CD14-positive monocyte (primary cell): ENCODE measurements around the gene IL1RAPL1. TPM values are rescaled to one million over a fixed set of nuclear protein-coding genes. Genes with fewer than 3 reads are reported as not detected.

Experiments used
- DNase-seq, 3 donors: peaks; one replicate each; pipeline ENCODE4 v3.0.0-alpha.2; 2011 to 2022
- H2AFZ ChIP-seq: 2 replicates; pipeline ENCODE4 v1.6.0; 2012; ENCODE audit warnings: mild to moderate bottlenecking, low read depth, low read length, inconsistent platforms; ENCODE audit not compliant: insufficient read depth, poor library complexity, severe bottlenecking
- H3K27ac ChIP-seq, 2 donors: 1 replicate in 1 of 2; 2 replicates in 1 of 2; pipeline ENCODE4 v1.5.1; 2012 to 2013; ENCODE audit warnings: low read length in 2 of 2, control low read depth in 1 of 2, inconsistent platforms in 1 of 2, low read depth in 1 of 2, mild to moderate bottlenecking in 1 of 2
- H3K27me3 ChIP-seq, 2 donors: one replicate each; pipeline versions ENCODE4 v1.6.0 to v1.6.1; 2011 to 2013; ENCODE audit warnings: low read length in 2 of 2; ENCODE audit not compliant: control insufficient read depth in 2 of 2, insufficient read depth in 2 of 2
- H3K36me3 ChIP-seq, 2 donors: replicated peaks in 1 of 2; 1 replicate in 1 of 2; 2 replicates in 1 of 2; pipeline versions ENCODE4 v1.5.1 to v1.6.1; 2012 to 2013; ENCODE audit warnings: low read length in 2 of 2, control low read depth in 1 of 2, inconsistent platforms in 1 of 2, mild to moderate bottlenecking in 1 of 2; ENCODE audit not compliant: insufficient read depth in 2 of 2, control insufficient read depth in 1 of 2
- H3K4me1 ChIP-seq, 2 donors: 1 replicate in 1 of 2; 2 replicates in 1 of 2; pipeline versions ENCODE4 v1.5.1 to v1.6.1; 2012 to 2013; ENCODE audit warnings: low read length in 2 of 2, control low read depth in 1 of 2, inconsistent platforms in 1 of 2, mild to moderate bottlenecking in 1 of 2, moderate library complexity in 1 of 2; ENCODE audit not compliant: insufficient read depth in 2 of 2, control insufficient read depth in 1 of 2
- H3K4me2 ChIP-seq: replicated peaks from 2 replicates; pipeline ENCODE3; 2012; ENCODE audit warnings: low read length, moderate library complexity, mild to moderate bottlenecking; ENCODE audit not compliant: poor library complexity, severe bottlenecking; ENCODE audit errors: extremely low read depth
- H3K4me3 ChIP-seq, 3 experiments: fragments of 200-600 bp in 1 of 3; sonication (generic) in 1 of 3; replicated peaks in 1 of 3; 1 replicate in 2 of 3; 2 replicates in 1 of 3; pipeline ENCODE4 v1.5.1; 2011 to 2013; ENCODE audit warnings: low read length in 3 of 3, mild to moderate bottlenecking in 3 of 3, control low read depth in 2 of 3, low read depth in 2 of 3, inconsistent platforms in 1 of 3, moderate library complexity in 1 of 3
- H3K79me2 ChIP-seq: 2 replicates; pipeline ENCODE4 v1.6.0; 2012; ENCODE audit warnings: mild to moderate bottlenecking, control low read depth, inconsistent platforms, low read length, moderate library complexity; ENCODE audit not compliant: insufficient read depth
- H3K9ac ChIP-seq: 2 replicates; pipeline ENCODE4 v1.6.0; 2017; ENCODE audit warnings: low read length, mild to moderate bottlenecking; ENCODE audit not compliant: insufficient read depth, poor library complexity, severe bottlenecking
- H3K9me3 ChIP-seq, 2 donors: replicated peaks in 1 of 2; 1 replicate in 1 of 2; 2 replicates in 1 of 2; pipeline versions ENCODE4 v1.5.1 to v1.6.1; 2012 to 2013; ENCODE audit warnings: low read length in 2 of 2, control low read depth in 1 of 2; ENCODE audit not compliant: control insufficient read depth in 1 of 2, insufficient read depth in 1 of 2
- H4K20me1 ChIP-seq: 2 replicates; pipeline ENCODE4 v1.6.0; 2012; ENCODE audit warnings: mild to moderate bottlenecking, low read length, control low read depth, moderate library complexity; ENCODE audit not compliant: insufficient read depth
- H3K27ac Mint-ChIP-seq, 7 donors: one replicate each; pipeline ENCODE4 v1.8.0; 2020; ENCODE audit warnings: mild to moderate bottlenecking in 7 of 7, mixed read lengths in 7 of 7, moderate library complexity in 6 of 7, inconsistent platforms in 2 of 7
- H3K27me3 Mint-ChIP-seq, 3 donors: one replicate each; pipeline ENCODE4 v1.8.0; 2021 to 2022; ENCODE audit warnings: low read depth in 3 of 3, mild to moderate bottlenecking in 3 of 3, mixed read lengths in 3 of 3, moderate library complexity in 3 of 3, inconsistent platforms in 1 of 3
- H3K36me3 Mint-ChIP-seq, 2 donors: one replicate each; pipeline ENCODE4 v1.8.0; 2020; ENCODE audit warnings: mixed read lengths in 2 of 2, inconsistent platforms in 1 of 2, mild to moderate bottlenecking in 1 of 2
- H3K4me1 Mint-ChIP-seq: one replicate; pipeline ENCODE4 v1.8.0; 2020; ENCODE audit warnings: mild to moderate bottlenecking, mixed read lengths
- H3K4me3 Mint-ChIP-seq, 2 donors: one replicate each; pipeline ENCODE4 v1.8.0; 2020; ENCODE audit warnings: mild to moderate bottlenecking in 2 of 2, mixed read lengths in 2 of 2, moderate library complexity in 1 of 2
- H3K9me3 Mint-ChIP-seq, 7 donors: one replicate each; pipeline ENCODE4 v1.8.0; 2020 to 2022; ENCODE audit warnings: mixed read lengths in 7 of 7, mild to moderate bottlenecking in 6 of 7, moderate library complexity in 6 of 7, inconsistent platforms in 2 of 7
- WGBS: methylation state at CpG from one replicate; pipeline ENCODE4 v1.1.5; 2013; ENCODE audit warnings: missing lambda C conversion rate; ENCODE audit not compliant: insufficient coverage; 5-methylcytosine and 5-hydroxymethylcytosine counted together
- intact Hi-C, 2 donors: fragments of 100-400 bp; cut with micrococcal nuclease; formaldehyde crosslinking; loops; one replicate each; pipeline versions ENCODE4 v1.15.0 to v1.15.1; 2023
- polyA plus RNA-seq, 3 donors: library from polyadenylated mRNA; depleted of rRNA in 1 of 3; unstranded in 2 of 3; stranded (reverse) in 1 of 3; fragments of 300-500 nt in 2 of 3; fragments of >200 nt in 1 of 3; fragmentation: Illumina TruSeq in 2 of 3; gene quantifications; 1 replicate in 2 of 3; 2 replicates in 1 of 3; pipeline ENCODE4 v1.2.3, GENCODE V29; 2012 to 2021
- TF ChIP-seq, protein P1 (sequence below): fragments of 200-600 bp; IDR thresholded peaks from one replicate; pipeline ENCODE4 v1.8.0; 2022; ENCODE audit warnings: antibody characterized with exemption, mild to moderate bottlenecking

The IL1RAPL1 gene
- polyA plus RNA-seq, 3 donors = not detected

DNA sequence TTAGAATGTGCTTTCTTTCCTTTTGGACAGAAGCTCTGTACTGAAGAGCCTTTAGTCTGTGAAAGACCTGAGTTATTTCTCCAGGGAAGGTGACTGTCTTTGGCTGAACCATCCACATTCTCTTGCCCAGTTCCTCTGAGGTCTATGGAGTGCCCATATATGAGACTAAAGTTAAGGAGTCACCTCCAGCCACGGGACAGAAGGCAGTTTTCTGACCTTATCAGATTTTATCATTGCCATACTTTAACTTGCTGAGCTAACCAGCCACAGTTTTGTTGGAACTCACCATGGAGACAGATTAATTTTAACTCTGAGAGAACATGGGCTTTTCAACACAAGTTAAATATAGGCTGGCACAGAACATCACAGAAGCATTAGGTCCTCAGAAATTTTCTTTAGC lies 26.3 kb downstream of the IL1RAPL1 start:
- Mint-ChIP-seq H3K36me3 (no peaks in the 10 kb centered on the region), H3K9me3 (peaks cover 0 to 5% (median 0%) of the 10 kb centered on the region in 7 donors), H3K27me3 (peaks cover 0 to 2% (median 0%) of the 10 kb centered on the region in 3 donors), H3K4me1 (no peaks in the 10 kb centered on the region), H3K27ac (no peak overlapping the region), H3K4me3 (no peak overlapping the region)
- Histone ChIP-seq H3K4me1 (no peaks in the 10 kb centered on the region), H3K79me2 (no peaks in the 10 kb centered on the region), H4K20me1 (no peaks in the 10 kb centered on the region), H3K36me3 (no peaks in the 10 kb centered on the region), H3K27ac (no peak overlapping the region), H3K9me3 (no peaks in the 10 kb centered on the region), H3K4me3 (no peak overlapping the region), H3K27me3 (no peaks in the 10 kb centered on the region), H3K9ac (no peak overlapping the region), H3K4me2 (no peak overlapping the region), H2AFZ (no peak overlapping the region)
- intact Hi-C loops = no loop called here
- TF ChIP-seq, protein P1, sequence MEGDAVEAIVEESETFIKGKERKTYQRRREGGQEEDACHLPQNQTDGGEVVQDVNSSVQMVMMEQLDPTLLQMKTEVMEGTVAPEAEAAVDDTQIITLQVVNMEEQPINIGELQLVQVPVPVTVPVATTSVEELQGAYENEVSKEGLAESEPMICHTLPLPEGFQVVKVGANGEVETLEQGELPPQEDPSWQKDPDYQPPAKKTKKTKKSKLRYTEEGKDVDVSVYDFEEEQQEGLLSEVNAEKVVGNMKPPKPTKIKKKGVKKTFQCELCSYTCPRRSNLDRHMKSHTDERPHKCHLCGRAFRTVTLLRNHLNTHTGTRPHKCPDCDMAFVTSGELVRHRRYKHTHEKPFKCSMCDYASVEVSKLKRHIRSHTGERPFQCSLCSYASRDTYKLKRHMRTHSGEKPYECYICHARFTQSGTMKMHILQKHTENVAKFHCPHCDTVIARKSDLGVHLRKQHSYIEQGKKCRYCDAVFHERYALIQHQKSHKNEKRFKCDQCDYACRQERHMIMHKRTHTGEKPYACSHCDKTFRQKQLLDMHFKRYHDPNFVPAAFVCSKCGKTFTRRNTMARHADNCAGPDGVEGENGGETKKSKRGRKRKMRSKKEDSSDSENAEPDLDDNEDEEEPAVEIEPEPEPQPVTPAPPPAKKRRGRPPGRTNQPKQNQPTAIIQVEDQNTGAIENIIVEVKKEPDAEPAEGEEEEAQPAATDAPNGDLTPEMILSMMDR = no peak
- no CpG with 5 or more reads among the region's 1 CpG for whole genome bisulfite sequencing
- DNase-seq = no peak

DNA sequence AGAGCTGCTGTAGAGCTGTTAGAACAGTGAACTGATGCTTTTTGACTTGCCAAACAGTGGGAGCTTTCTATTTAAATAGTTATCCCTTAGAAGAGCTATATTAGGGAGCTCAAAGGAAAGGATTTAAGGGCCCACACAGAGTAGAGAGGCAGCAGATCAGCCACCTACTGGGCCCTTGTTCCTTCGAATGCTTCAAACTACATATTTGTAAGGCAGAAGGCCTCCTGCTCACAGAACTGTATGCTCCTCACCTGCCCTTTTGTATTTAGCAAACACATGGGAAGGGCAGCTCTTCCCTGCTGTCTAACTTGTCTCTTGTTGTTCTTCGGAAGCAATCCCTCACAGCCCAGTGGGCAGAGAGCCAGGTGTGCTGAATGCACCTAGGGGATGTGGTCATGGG lies 38.0 kb downstream of the IL1RAPL1 start:
- no peaks in the 10 kb centered on the region for H3K4me1 ChIP-seq
- H3K9me3 ChIP-seq = no peaks in the 10 kb centered on the region
- H3K4me1 Mint-ChIP-seq = no peaks in the 10 kb centered on the region
- H3K4me2 ChIP-seq = no peak overlapping the region
- no peak overlapping the region for H3K4me3 ChIP-seq
- TF ChIP-seq, protein P1 = no peak
- no peaks in the 10 kb centered on the region for H3K36me3 Mint-ChIP-seq
- H3K4me3 Mint-ChIP-seq = no peak overlapping the region
- intact Hi-C loops = no loop called here
- WGBS = no CpG with 5 or more reads among the region's 2 CpGs
- H3K27me3 ChIP-seq = no peaks in the 10 kb centered on the region
- H3K27ac ChIP-seq = no peak overlapping the region
- H3K27me3 Mint-ChIP-seq = peaks cover 0 to 3% (median 0%) of the 10 kb centered on the region in 3 donors
- no peaks in the 10 kb centered on the region for H3K36me3 ChIP-seq
- H3K9me3 Mint-ChIP-seq = peaks cover 0 to 1% (median 0%) of the 10 kb centered on the region in 7 donors
- peak overlapping the region in 1 of 7 donors; percentile 64 for H3K27ac Mint-ChIP-seq
- no peak for DNase-seq
- H3K79me2 ChIP-seq = no peaks in the 10 kb centered on the region
- no peaks in the 10 kb centered on the region for H4K20me1 ChIP-seq
- no peak overlapping the region for H2AFZ ChIP-seq
- H3K9ac ChIP-seq = no peak overlapping the region
